Progenitor cell of endocrine pancreas (in vitro differentiated cells): ENCODE results near the gene EVL. TPM values are rescaled to one million over a fixed set of nuclear protein-coding genes. Genes with fewer than 3 reads are reported as not detected.

Source experiments
- DNase-seq: peaks from one replicate; pipeline ENCODE4 v3.0.0; 2021; ENCODE audit warnings: low spot score; ENCODE audit not compliant: unreplicated experiment
- H3K27ac Mint-ChIP-seq: 2 replicates; pipeline ENCODE4 v1.8.0; 2021; ENCODE audit warnings: mild to moderate bottlenecking, moderate library complexity, mixed read lengths
- H3K27me3 Mint-ChIP-seq: 2 replicates; pipeline ENCODE4 v1.8.0; 2021; ENCODE audit warnings: mixed read lengths
- H3K36me3 Mint-ChIP-seq: 2 replicates; pipeline ENCODE4 v1.8.0; 2022; ENCODE audit warnings: mixed read lengths; ENCODE audit not compliant: insufficient read depth
- H3K4me1 Mint-ChIP-seq: 2 replicates; pipeline ENCODE4 v1.8.0; 2021; ENCODE audit warnings: low read depth, mixed read lengths
- H3K4me3 Mint-ChIP-seq: 2 replicates; pipeline ENCODE4 v1.8.0; 2021; ENCODE audit warnings: low read depth, mild to moderate bottlenecking, moderate library complexity, mixed read lengths
- H3K9me3 Mint-ChIP-seq: 2 replicates; pipeline ENCODE4 v1.8.0; 2021; ENCODE audit warnings: low read depth, mixed read lengths
- total RNA-seq: library from RNA; stranded (reverse); gene quantifications from 2 replicates; pipeline ENCODE4 v1.2.1, GENCODE V29; 2021
- TF ChIP-seq, protein P1 (sequence below): fragments of 200-600 bp; sonication (generic); IDR thresholded peaks from one replicate; pipeline ENCODE4 v1.5.0; 2021; ENCODE audit warnings: antibody characterized with exemption, mild to moderate bottlenecking; ENCODE audit not compliant: unreplicated experiment

EVL gene
- total RNA-seq, 1 donor from 2014 or later, result 207 TPM

DNA sequence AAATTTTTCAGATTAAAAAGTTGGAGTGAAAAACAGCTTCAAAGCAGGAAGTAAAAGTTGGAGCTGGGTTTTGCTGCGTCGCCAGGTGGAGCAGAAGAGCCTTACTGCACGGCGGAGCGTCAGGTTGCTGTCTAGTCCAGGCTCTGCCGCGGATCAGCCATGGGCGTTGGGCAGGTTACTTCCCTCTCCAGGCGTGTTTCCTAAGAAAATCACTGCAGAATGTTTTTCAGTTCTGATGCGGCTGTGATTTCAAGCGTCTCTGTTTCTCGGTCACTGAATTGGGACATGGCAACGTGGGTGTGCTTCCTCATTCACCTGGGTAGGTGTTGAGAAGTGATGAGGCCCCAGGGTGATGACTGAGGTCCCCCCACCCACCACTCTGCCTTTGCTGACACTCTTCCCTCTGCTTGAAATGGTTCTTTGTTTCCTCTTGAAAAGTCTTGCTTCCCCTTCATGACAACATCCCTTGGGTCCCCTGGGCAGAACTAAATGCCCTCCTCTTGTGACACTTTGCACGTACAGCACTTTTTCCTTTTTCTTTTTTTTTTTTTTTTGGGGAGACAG, 7.6 kb downstream of the EVL start:
- no peak for DNase-seq
- no peaks in the 10 kb centered on the region for H3K9me3 Mint-ChIP-seq
- no peak overlapping the region for H3K4me3 Mint-ChIP-seq
- TF ChIP-seq, protein P1, sequence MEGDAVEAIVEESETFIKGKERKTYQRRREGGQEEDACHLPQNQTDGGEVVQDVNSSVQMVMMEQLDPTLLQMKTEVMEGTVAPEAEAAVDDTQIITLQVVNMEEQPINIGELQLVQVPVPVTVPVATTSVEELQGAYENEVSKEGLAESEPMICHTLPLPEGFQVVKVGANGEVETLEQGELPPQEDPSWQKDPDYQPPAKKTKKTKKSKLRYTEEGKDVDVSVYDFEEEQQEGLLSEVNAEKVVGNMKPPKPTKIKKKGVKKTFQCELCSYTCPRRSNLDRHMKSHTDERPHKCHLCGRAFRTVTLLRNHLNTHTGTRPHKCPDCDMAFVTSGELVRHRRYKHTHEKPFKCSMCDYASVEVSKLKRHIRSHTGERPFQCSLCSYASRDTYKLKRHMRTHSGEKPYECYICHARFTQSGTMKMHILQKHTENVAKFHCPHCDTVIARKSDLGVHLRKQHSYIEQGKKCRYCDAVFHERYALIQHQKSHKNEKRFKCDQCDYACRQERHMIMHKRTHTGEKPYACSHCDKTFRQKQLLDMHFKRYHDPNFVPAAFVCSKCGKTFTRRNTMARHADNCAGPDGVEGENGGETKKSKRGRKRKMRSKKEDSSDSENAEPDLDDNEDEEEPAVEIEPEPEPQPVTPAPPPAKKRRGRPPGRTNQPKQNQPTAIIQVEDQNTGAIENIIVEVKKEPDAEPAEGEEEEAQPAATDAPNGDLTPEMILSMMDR, result no peak
- H3K36me3 Mint-ChIP-seq, result no peaks in the 10 kb centered on the region
- H3K27me3 Mint-ChIP-seq, result no peaks in the 10 kb centered on the region
- peaks cover 4% of the 10 kb centered on the region for H3K4me1 Mint-ChIP-seq
- no peak overlapping the region for H3K27ac Mint-ChIP-seq

DNA sequence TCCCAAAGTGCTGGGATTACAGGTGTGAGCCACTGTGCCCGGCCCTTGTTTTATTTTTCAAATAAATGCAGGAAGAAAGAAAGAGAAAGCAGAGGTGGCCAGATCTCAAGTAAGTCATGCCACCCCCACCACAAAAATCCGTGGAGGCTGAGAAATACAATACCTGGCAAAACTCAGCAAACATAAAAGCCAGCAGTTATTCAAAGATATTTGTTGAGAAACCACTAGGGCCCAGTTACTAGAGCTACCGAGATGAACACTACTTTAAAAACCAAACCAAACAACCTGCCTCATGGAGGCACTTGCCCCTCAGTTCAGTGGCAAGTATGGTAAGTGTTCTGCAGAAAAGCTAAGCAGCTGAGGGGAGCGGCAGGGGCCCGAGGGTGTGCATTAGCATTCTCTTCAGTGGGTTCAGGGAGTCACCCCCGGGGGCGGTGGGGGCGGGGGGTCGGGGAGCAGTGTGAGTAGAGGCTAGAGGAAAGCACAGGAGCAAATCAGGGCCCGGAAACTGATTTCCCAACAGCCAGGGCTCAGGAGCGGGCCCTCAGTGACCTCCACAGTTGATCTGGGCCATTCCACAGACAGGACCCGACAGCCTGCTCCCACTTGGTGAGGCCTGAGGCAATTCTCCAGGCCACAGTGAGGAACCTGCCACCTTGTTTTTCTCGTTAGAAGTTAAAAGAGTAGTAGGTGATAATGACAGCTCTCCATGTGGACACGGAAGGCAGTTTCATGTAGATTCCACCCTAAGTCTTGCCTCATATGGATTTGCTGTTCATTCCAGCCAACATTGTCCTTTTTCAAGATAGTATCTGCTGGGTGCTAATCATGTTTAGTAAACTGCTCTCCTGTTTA, 8.6 kb downstream of the EVL start:
- no peak for DNase-seq
- H3K4me1 Mint-ChIP-seq, result no peaks in the 10 kb centered on the region
- no peak overlapping the region for H3K27ac Mint-ChIP-seq
- H3K4me3 Mint-ChIP-seq, result no peak overlapping the region
- no peaks in the 10 kb centered on the region for H3K36me3 Mint-ChIP-seq
- H3K27me3 Mint-ChIP-seq, result no peaks in the 10 kb centered on the region
- no peaks in the 10 kb centered on the region for H3K9me3 Mint-ChIP-seq
- TF ChIP-seq, protein P1, result no peak

DNA sequence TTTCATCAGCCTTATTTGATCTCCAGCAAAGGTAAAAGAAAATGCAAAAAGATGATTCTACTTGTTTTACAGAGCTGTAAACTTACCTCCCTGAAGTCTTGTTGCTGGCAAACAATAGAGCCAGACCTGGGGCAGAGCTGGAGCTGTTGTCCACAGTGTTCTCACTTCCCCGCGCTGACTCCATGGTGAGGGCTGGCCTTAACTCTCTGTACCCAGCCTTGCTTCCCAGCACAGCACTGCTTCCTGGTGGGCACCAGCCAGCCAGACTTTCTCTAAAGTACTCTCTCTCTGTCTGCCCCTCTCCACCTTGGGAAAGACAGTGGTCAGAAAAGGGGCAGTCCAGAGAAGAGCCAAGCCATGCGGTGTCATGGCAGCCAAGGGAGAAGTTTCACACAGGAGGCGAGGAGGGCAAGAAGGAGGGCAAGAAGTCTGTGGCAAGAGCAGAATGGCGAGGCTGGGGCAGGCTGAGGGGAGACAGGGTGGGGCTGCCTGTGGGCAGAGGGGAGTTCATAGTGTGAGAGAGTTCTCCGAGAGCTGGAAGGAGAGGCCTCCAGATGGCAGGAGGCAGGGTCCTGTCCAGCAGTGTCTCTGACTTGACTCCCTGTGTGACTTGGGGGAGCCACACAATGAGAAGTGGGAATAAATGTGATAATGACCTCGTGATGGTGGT, 9.3 kb downstream of the EVL start:
- Mint-ChIP-seq H3K27ac (no peak overlapping the region), H3K27me3 (no peaks in the 10 kb centered on the region), H3K36me3 (no peaks in the 10 kb centered on the region), H3K4me3 (no peak overlapping the region), H3K4me1 (no peaks in the 10 kb centered on the region), H3K9me3 (no peaks in the 10 kb centered on the region)
- TF ChIP-seq, protein P1, result no peak
- DNase-seq, result no peak

DNA sequence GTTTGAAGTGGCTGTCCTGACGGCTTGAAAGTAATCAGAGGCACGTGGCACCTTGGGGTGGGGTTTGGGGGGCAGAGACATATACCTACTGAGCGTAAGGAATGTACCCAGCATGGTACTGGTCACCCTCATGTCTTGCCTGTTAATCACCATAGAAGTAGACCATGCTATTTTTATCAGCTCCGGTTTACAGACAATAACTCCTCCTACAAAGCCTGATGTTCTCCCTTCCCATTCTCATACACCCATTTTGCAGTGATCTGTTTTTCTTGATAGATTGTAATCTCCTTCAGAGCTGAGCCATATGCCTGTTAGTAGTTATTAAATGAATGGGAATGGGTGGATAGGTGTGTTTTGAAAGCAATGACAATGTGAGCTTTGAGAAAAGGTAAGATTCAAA, 10.5 kb downstream of the EVL start:
- H3K9me3 Mint-ChIP-seq, result no peaks in the 10 kb centered on the region
- no peaks in the 10 kb centered on the region for H3K27me3 Mint-ChIP-seq
- H3K27ac Mint-ChIP-seq, result no peak overlapping the region
- no peaks in the 10 kb centered on the region for H3K36me3 Mint-ChIP-seq
- no peaks in the 10 kb centered on the region for H3K4me1 Mint-ChIP-seq
- H3K4me3 Mint-ChIP-seq, result no peak overlapping the region
- TF ChIP-seq, protein P1, result no peak
- DNase-seq, result no peak

DNA sequence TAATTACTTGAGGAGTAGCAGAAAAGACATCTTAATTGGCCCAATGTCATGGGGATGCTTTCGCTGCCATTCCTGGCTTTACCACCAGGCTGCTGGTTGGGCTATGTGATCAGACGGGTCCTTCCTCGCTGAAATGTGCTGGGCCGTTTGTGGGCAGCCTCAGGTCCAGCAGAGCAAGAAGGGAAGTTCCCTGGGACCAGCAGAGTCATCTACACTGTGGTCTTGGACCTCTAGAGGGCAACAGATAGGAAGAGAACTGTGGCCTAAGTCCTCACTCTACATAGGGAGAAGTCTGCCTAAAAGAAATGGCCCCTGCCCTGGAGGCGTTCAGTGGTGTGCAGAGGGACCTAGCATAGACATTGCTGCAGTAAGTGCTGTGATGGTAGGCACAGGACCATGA, 10.9 kb downstream of the EVL start:
- H3K4me3 Mint-ChIP-seq, result no peak overlapping the region
- no peaks in the 10 kb centered on the region for H3K4me1 Mint-ChIP-seq
- no peaks in the 10 kb centered on the region for H3K27me3 Mint-ChIP-seq
- DNase-seq, result no peak
- no peaks in the 10 kb centered on the region for H3K36me3 Mint-ChIP-seq
- H3K27ac Mint-ChIP-seq, result no peak overlapping the region
- TF ChIP-seq, protein P1, result no peak
- no peaks in the 10 kb centered on the region for H3K9me3 Mint-ChIP-seq
